H9 (cell line): ENCODE results near the gene SLCO3A1. TPM values are rescaled to one million over a fixed set of nuclear protein-coding genes. Genes with fewer than 3 reads are reported as not detected.
A peak's percentile ranks its signal among the peaks of the same experiment; 100 is the strongest.

Source experiments
- DNase-seq: peaks from one replicate; pipeline ENCODE4 v3.0.0-alpha.2; 2017
- H2AFZ ChIP-seq: one replicate; pipeline ENCODE4 v1.6.1; 2013; ENCODE audit warnings: mild to moderate bottlenecking, low read length, control low read depth, moderate library complexity
- H2AK5ac ChIP-seq: 2 replicates; pipeline ENCODE4 v1.6.1; 2013; ENCODE audit warnings: low read length, control low read depth, mixed read lengths; ENCODE audit not compliant: insufficient read length
- H2BK120ac ChIP-seq: one replicate; pipeline ENCODE4 v1.6.1; 2013; ENCODE audit warnings: low read depth, mild to moderate bottlenecking, low read length, control low read depth, inconsistent platforms; ENCODE audit not compliant: poor library complexity, severe bottlenecking
- H2BK12ac ChIP-seq: 2 replicates; pipeline ENCODE4 v1.6.1; 2013; ENCODE audit warnings: low read length, control low read depth, mixed read lengths, low read depth; ENCODE audit not compliant: insufficient read length
- H2BK15ac ChIP-seq: 2 replicates; pipeline ENCODE4 v1.6.1; 2013; ENCODE audit warnings: low read depth, low read length, control low read depth
- H2BK20ac ChIP-seq: one replicate; pipeline ENCODE4 v1.6.1; 2013; ENCODE audit warnings: low read depth, mild to moderate bottlenecking, low read length, control low read depth, inconsistent platforms; ENCODE audit not compliant: poor library complexity, severe bottlenecking
- H2BK5ac ChIP-seq: 2 replicates; pipeline ENCODE4 v1.6.1; 2013; ENCODE audit warnings: low read length, control low read depth, mixed read lengths; ENCODE audit not compliant: insufficient read length
- H3K14ac ChIP-seq: 2 replicates; pipeline ENCODE4 v1.6.1; 2013; ENCODE audit warnings: low read length, control low read depth; ENCODE audit not compliant: insufficient read depth
- H3K18ac ChIP-seq: 2 replicates; pipeline ENCODE4 v1.6.1; 2013; ENCODE audit warnings: low read depth, mild to moderate bottlenecking, mixed read lengths, low read length, control low read depth; ENCODE audit not compliant: insufficient read length
- H3K23ac ChIP-seq: 2 replicates; pipeline ENCODE4 v1.6.1; 2013; ENCODE audit warnings: low read length, control low read depth, mixed read lengths, low read depth; ENCODE audit not compliant: insufficient read length
- H3K23me2 ChIP-seq: 2 replicates; pipeline ENCODE4 v1.6.1; 2013; ENCODE audit warnings: low read depth, mild to moderate bottlenecking, mixed read lengths, low read length, control low read depth; ENCODE audit not compliant: insufficient read length, poor library complexity, severe bottlenecking
- H3K27ac ChIP-seq: 2 replicates; pipeline ENCODE4 v1.5.1; 2013; ENCODE audit warnings: low read length, control low read depth, mixed read lengths, low read depth; ENCODE audit not compliant: insufficient read length
- H3K27me3 ChIP-seq: 2 replicates; pipeline ENCODE4 v1.6.1; 2013; ENCODE audit warnings: low read length, control low read depth, inconsistent platforms; ENCODE audit not compliant: insufficient read depth
- H3K4ac ChIP-seq: 2 replicates; pipeline ENCODE4 v1.6.1; 2013; ENCODE audit warnings: low read depth, mild to moderate bottlenecking, control low read depth, inconsistent platforms, low read length, moderate library complexity
- H3K4me1 ChIP-seq: 2 replicates; pipeline ENCODE4 v1.6.1; 2013; ENCODE audit warnings: low read length, control low read depth, inconsistent platforms; ENCODE audit not compliant: insufficient read depth
- H3K4me2 ChIP-seq: 2 replicates; pipeline ENCODE4 v1.6.1; 2013; ENCODE audit warnings: low read length, control low read depth, mixed read lengths; ENCODE audit not compliant: insufficient read length, insufficient read depth
- H3K56ac ChIP-seq: 2 replicates; pipeline ENCODE4 v1.6.1; 2013; ENCODE audit warnings: low read depth, mild to moderate bottlenecking, mixed read lengths, low read length, control low read depth; ENCODE audit not compliant: insufficient read length
- H3K79me1 ChIP-seq: 2 replicates; pipeline ENCODE4 v1.6.1; 2013; ENCODE audit warnings: low read depth, mild to moderate bottlenecking, moderate library complexity, low read length, control low read depth, inconsistent platforms; ENCODE audit not compliant: insufficient read depth, poor library complexity, severe bottlenecking
- H3K79me2 ChIP-seq: 2 replicates; pipeline ENCODE4 v1.6.1; 2013; ENCODE audit warnings: low read length, control low read depth, inconsistent platforms; ENCODE audit not compliant: insufficient read depth
- H3K9ac ChIP-seq: 2 replicates; pipeline ENCODE4 v1.6.1; 2013; ENCODE audit warnings: low read length, control low read depth, mixed read lengths; ENCODE audit not compliant: insufficient read length; ENCODE audit errors: extremely low read depth
- H3K9me3 ChIP-seq: one replicate; pipeline ENCODE4 v1.6.1; 2013; ENCODE audit warnings: low read depth, low read length, inconsistent platforms; ENCODE audit not compliant: control insufficient read depth
- H3T11ph ChIP-seq: one replicate; pipeline ENCODE4 v1.6.1; 2013; ENCODE audit warnings: mild to moderate bottlenecking, low read length, control low read depth, inconsistent platforms
- H4K20me1 ChIP-seq: one replicate; pipeline ENCODE4 v1.6.1; 2013; ENCODE audit not compliant: control insufficient read depth, insufficient read length, insufficient read depth
- H4K5ac ChIP-seq: 2 replicates; pipeline ENCODE4 v1.6.1; 2013; ENCODE audit warnings: low read depth, mild to moderate bottlenecking, mixed read lengths, low read length, control low read depth; ENCODE audit not compliant: insufficient read length
- H4K8ac ChIP-seq: replicated peaks from 2 replicates; pipeline ENCODE4 v1.6.1; 2013; ENCODE audit warnings: low read length, control low read depth, mixed read lengths, low read depth; ENCODE audit not compliant: insufficient read length
- H4K91ac ChIP-seq: 2 replicates; pipeline ENCODE4 v1.6.1; 2013; ENCODE audit warnings: low read depth, mild to moderate bottlenecking, moderate library complexity, mixed read lengths, low read length, control low read depth; ENCODE audit not compliant: insufficient read length
- H3K27ac Mint-ChIP-seq, 3 experiments: 2 replicates in 2 of 3; 3 replicates in 1 of 3; pipeline ENCODE4 v1.8.0; 2020 to 2021; ENCODE audit warnings: mixed read lengths in 3 of 3, mild to moderate bottlenecking in 1 of 3, moderate library complexity in 1 of 3
- H3K27me3 Mint-ChIP-seq: 2 replicates; pipeline ENCODE4 v1.8.0; 2021; ENCODE audit warnings: low read depth, mild to moderate bottlenecking, moderate library complexity, mixed read lengths
- H3K36me3 Mint-ChIP-seq, 3 experiments: 2 replicates in 2 of 3; 3 replicates in 1 of 3; pipeline ENCODE4 v1.8.0; 2020 to 2021; ENCODE audit warnings: low read depth in 3 of 3, mixed read lengths in 3 of 3; ENCODE audit not compliant: insufficient read depth in 1 of 3
- H3K4me1 Mint-ChIP-seq, 2 experiments: 2 replicates each; pipeline ENCODE4 v1.8.0; 2020; ENCODE audit warnings: mixed read lengths in 2 of 2
- H3K4me3 Mint-ChIP-seq, 2 experiments: 2 replicates in 1 of 2; 3 replicates in 1 of 2; pipeline ENCODE4 v1.8.0; 2020 to 2021; ENCODE audit warnings: mild to moderate bottlenecking in 2 of 2, mixed read lengths in 2 of 2, moderate library complexity in 1 of 2
- H3K9me3 Mint-ChIP-seq, 2 experiments: 2 replicates in 1 of 2; 3 replicates in 1 of 2; pipeline ENCODE4 v1.8.0; 2020; ENCODE audit warnings: mild to moderate bottlenecking in 2 of 2, mixed read lengths in 2 of 2, moderate library complexity in 1 of 2
- WGBS: extraction: QIAGEN DNeasy Blood & Tissue Kit; methylation state at CpG from one replicate; pipeline ENCODE4 v1.1.7; 2013; ENCODE audit warnings: missing lambda C conversion rate, low lambda C conversion rate, mixed read lengths; ENCODE audit not compliant: insufficient read length; ENCODE audit errors: extremely low coverage; 5-methylcytosine and 5-hydroxymethylcytosine counted together
- total RNA-seq: library from RNA; stranded (reverse); gene quantifications from 2 replicates; pipeline ENCODE4 v1.2.1, GENCODE V29; 2021
- TF ChIP-seq, protein P1 (sequence below): fragments of 200-600 bp; sonication (generic); conservative IDR thresholded peaks from 3 replicates; pipeline ENCODE4 v1.8.0; 2021; ENCODE audit warnings: antibody characterized with exemption, mild to moderate bottlenecking

The SLCO3A1 gene
- total RNA-seq, 1 experiment from 2014 or later: 9.4 TPM

- H4K8ac ChIP-seq: no peak overlapping the region
- no peaks in the 10 kb centered on the region for H3K4me1 ChIP-seq
- no peak overlapping the region for H2BK15ac ChIP-seq
- no peak for DNase-seq
- no peak overlapping the region for H3K27ac ChIP-seq
- H4K20me1 ChIP-seq: no peaks in the 10 kb centered on the region
- H3K27me3 Mint-ChIP-seq: no peaks in the 10 kb centered on the region
- H3K9me3 ChIP-seq: no peaks in the 10 kb centered on the region
- no peaks in the 10 kb centered on the region for H3K23me2 ChIP-seq
- no peak overlapping the region for H3T11ph ChIP-seq
- H4K5ac ChIP-seq: no peak overlapping the region
- no peak overlapping the region for H2AK5ac ChIP-seq
- H3K4ac ChIP-seq: no peak overlapping the region
- no peak overlapping the region for H3K4me3 Mint-ChIP-seq
- peaks cover 33 to 38% of the 10 kb centered on the region in 2 experiments for H3K4me1 Mint-ChIP-seq
- H2BK5ac ChIP-seq: no peak overlapping the region
- no peak overlapping the region for H3K4me2 ChIP-seq
- H3K56ac ChIP-seq: no peak overlapping the region
- no peaks in the 10 kb centered on the region for H3K79me1 ChIP-seq
- H3K14ac ChIP-seq: no peak overlapping the region; the same call in 1 of the 2 replicates
- no peak overlapping the region for H2BK12ac ChIP-seq
- H3K9me3 Mint-ChIP-seq: peaks cover 3 to 11% of the 10 kb centered on the region in 2 experiments; a peak in 3 of 5 replicates
- H3K18ac ChIP-seq: peak overlapping the region; percentile 11
- peak overlapping the region in 2 of 3 experiments; percentile 52 to 88; a peak in 3 of 7 replicates for H3K27ac Mint-ChIP-seq
- H3K79me2 ChIP-seq: no peaks in the 10 kb centered on the region
- no peaks in the 10 kb centered on the region for H3K27me3 ChIP-seq
- no CpG with 5 or more reads among the region's 8 CpGs for WGBS
- peaks cover 0 to 15% (median 0%) of the 10 kb centered on the region in 3 experiments; a peak in 4 of 7 replicates for H3K36me3 Mint-ChIP-seq
- H3K23ac ChIP-seq: no peak overlapping the region
- no peak overlapping the region for H2AFZ ChIP-seq
- no peak overlapping the region for H2BK20ac ChIP-seq
- no peak overlapping the region for H2BK120ac ChIP-seq
- TF ChIP-seq, protein P1, sequence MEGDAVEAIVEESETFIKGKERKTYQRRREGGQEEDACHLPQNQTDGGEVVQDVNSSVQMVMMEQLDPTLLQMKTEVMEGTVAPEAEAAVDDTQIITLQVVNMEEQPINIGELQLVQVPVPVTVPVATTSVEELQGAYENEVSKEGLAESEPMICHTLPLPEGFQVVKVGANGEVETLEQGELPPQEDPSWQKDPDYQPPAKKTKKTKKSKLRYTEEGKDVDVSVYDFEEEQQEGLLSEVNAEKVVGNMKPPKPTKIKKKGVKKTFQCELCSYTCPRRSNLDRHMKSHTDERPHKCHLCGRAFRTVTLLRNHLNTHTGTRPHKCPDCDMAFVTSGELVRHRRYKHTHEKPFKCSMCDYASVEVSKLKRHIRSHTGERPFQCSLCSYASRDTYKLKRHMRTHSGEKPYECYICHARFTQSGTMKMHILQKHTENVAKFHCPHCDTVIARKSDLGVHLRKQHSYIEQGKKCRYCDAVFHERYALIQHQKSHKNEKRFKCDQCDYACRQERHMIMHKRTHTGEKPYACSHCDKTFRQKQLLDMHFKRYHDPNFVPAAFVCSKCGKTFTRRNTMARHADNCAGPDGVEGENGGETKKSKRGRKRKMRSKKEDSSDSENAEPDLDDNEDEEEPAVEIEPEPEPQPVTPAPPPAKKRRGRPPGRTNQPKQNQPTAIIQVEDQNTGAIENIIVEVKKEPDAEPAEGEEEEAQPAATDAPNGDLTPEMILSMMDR: no peak
- H4K91ac ChIP-seq: no peak overlapping the region
- no peak overlapping the region for H3K9ac ChIP-seq
Measured at GRCh38 chr15:91866971-91867372, 13.5 kb downstream of the SLCO3A1 start.
